HepG2 (cell line): ENCODE results near the gene GOT2. TPM values are rescaled to one million over a fixed set of nuclear protein-coding genes. Genes with fewer than 3 reads are reported as not detected.

Source experiments
- AHR ChIP-seq: IDR thresholded peaks from 2 replicates; pipeline ENCODE4 v1.6.1; 2018; ENCODE audit warnings: missing genetic modification reagents, missing compliant biosample characterization
- EEA1 ChIP-seq: sonication (generic); formaldehyde crosslinking; IDR thresholded peaks from 2 replicates; pipeline ENCODE4 v1.5.1; 2020; ENCODE audit warnings: mild to moderate bottlenecking, missing genetic modification reagents, borderline replicate concordance
- FLYWCH1 ChIP-seq: sonication (generic); formaldehyde crosslinking; IDR thresholded peaks from 2 replicates; pipeline ENCODE4 v1.8.1; 2023; ENCODE audit warnings: mild to moderate bottlenecking, missing genetic modification reagents
- FOXM1 ChIP-seq: sonication (generic); formaldehyde crosslinking; IDR thresholded peaks from 2 replicates; pipeline ENCODE4 v1.5.0; 2020; ENCODE audit warnings: missing genetic modification reagents
- HNRNPLL ChIP-seq: fragments of 200-400 bp; formaldehyde crosslinking; IDR thresholded peaks from 2 replicates; pipeline ENCODE4 v1.6.1; 2017; ENCODE audit warnings: mild to moderate bottlenecking, low read depth, low read length; ENCODE audit not compliant: poor library complexity, severe bottlenecking
- KDM5B ChIP-seq: sonication (generic); formaldehyde crosslinking; IDR thresholded peaks from 2 replicates; pipeline ENCODE4 v1.4.0; 2020; ENCODE audit warnings: missing genetic modification reagents, mild to moderate bottlenecking, borderline replicate concordance
- MZF1 ChIP-seq: sonication (generic); formaldehyde crosslinking; IDR thresholded peaks from 2 replicates; pipeline ENCODE4 v1.8.1; 2023; ENCODE audit warnings: mild to moderate bottlenecking, missing genetic modification reagents, borderline replicate concordance
- NFRKB ChIP-seq: fragments of 450-650 bp; IDR thresholded peaks from 2 replicates; pipeline ENCODE4 v1.6.1; 2017
- REXO4 ChIP-seq: sonication (generic); formaldehyde crosslinking; IDR thresholded peaks from 2 replicates; pipeline ENCODE4 v1.8.0; 2022; ENCODE audit warnings: missing genetic modification reagents, mild to moderate bottlenecking, borderline replicate concordance
- STAT5B ChIP-seq: sonication (generic); formaldehyde crosslinking; IDR thresholded peaks from 2 replicates; pipeline ENCODE4 v1.4.0; 2020; ENCODE audit warnings: missing genetic modification reagents
- ZNF34 ChIP-seq: sonication (generic); formaldehyde crosslinking; IDR thresholded peaks from 2 replicates; pipeline ENCODE4 v1.4.0; 2020; ENCODE audit warnings: mild to moderate bottlenecking, missing genetic modification reagents, borderline replicate concordance
- polyA plus RNA-seq, 8 experiments: library from polyadenylated mRNA; depleted of rRNA in 3 of 8; stranded (reverse) in 7 of 8; unstranded in 1 of 8; fragments of >200 nt; fragmentation: Illumina TruSeq in 4 of 8; extraction: Trizol in 4 of 8; gene quantifications; 2 replicates each; pipeline versions ENCODE4 v1.2.1 to v1.2.3, GENCODE V29; 2011 to 2016; ENCODE audit warnings: low read depth in 4 of 8, missing spikeins in 1 of 8, mixed read lengths in 1 of 8; ENCODE audit not compliant: insufficient read depth in 1 of 8
- total RNA-seq, 5 experiments: library from RNA; depleted of rRNA; stranded (reverse); fragments of >200 nt; fragmentation: Illumina TruSeq; extraction: Trizol; gene quantifications; 2 replicates each; pipeline ENCODE4 v1.2.3, GENCODE V29; 2016; ENCODE audit warnings: low read depth in 1 of 5
- TF ChIP-seq, protein P1 (sequence below), 2 experiments: sonication (generic) in 1 of 2; formaldehyde crosslinking in 1 of 2; IDR thresholded peaks; 2 replicates each; pipeline versions ENCODE4 v1.4.0 to v1.6.1; 2018 to 2020; ENCODE audit warnings: missing genetic modification reagents in 2 of 2, borderline replicate concordance in 1 of 2, low read depth in 1 of 2, mild to moderate bottlenecking in 1 of 2, missing biosample characterization in 1 of 2
- TF ChIP-seq, protein P2 (sequence below): sonication (generic); formaldehyde crosslinking; IDR thresholded peaks from 2 replicates; pipeline ENCODE4 v1.4.0; 2020; ENCODE audit warnings: missing genetic modification reagents, mild to moderate bottlenecking, borderline replicate concordance
- TF ChIP-seq, protein P3 (sequence below): IDR thresholded peaks from 2 replicates; pipeline ENCODE4 v1.6.1; 2016
- TF ChIP-seq, protein P4 (sequence below): sonication (generic); formaldehyde crosslinking; IDR thresholded peaks from 2 replicates; pipeline ENCODE4 v1.4.0; 2020; ENCODE audit warnings: missing genetic modification reagents
- TF ChIP-seq, protein P5 (sequence below): sonication (generic); formaldehyde crosslinking; IDR thresholded peaks from 2 replicates; pipeline ENCODE4 v1.4.0; 2020; ENCODE audit warnings: missing genetic modification reagents
- TF ChIP-seq, protein P6 (sequence below): sonication (generic); formaldehyde crosslinking; IDR thresholded peaks from 2 replicates; pipeline ENCODE4 v1.4.0; 2020; ENCODE audit warnings: missing genetic modification reagents

GOT2 gene
- total and polyA plus RNA-seq, 2 of the 13 experiments (the other 11 are each of a cell fraction or from before 2014, with no cell fraction given), result 32.6 to 121 TPM

DNA sequence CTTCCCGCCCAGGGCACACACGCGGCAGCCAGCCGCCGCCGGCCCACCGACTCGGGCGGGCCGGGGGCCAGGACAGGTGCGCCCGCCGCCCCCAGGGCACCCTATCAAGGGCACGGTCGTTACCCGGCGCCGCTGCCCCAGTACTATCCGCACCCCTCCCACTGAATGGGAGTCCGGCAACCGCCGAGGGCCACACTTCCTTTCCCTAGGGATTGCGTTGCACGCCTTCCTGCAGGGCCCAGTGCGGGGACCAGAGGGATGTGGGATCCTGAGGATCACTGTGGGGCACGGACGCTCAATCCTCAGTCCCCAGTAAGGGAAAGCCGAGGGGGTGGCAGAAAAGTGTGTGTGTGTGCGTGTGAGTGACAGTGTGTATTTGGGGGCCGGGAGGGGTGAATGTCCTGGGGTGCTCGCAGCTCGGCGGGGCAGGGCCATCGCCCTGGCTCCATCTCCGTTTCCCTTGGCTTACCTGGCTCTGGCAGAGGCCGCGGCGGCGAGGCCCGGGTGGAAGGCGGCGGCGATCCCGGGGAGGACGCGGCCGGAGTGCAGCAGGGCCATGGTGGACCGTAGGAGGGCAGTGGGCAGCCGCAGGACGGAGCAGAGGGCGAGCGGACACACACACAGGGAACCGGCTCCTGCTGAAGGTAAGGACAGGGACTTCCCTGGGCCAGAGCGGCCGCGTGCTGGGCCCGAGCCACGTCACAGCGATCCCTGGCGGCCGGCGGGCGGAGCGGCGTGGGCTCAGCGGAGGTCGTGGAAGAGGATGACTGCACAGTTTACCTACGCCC lies at the start of gene GOT2 (continued):
- TF ChIP-seq, protein P1, sequence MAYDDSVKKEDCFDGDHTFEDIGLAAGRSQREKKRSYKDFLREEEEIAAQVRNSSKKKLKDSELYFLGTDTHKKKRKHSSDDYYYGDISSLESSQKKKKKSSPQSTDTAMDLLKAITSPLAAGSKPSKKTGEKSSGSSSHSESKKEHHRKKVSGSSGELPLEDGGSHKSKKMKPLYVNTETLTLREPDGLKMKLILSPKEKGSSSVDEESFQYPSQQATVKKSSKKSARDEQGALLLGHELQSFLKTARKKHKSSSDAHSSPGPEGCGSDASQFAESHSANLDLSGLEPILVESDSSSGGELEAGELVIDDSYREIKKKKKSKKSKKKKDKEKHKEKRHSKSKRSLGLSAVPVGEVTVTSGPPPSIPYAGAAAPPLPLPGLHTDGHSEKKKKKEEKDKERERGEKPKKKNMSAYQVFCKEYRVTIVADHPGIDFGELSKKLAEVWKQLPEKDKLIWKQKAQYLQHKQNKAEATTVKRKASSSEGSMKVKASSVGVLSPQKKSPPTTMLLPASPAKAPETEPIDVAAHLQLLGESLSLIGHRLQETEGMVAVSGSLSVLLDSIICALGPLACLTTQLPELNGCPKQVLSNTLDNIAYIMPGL (CRISPR knock-in tag; IDR thresholded peaks at IDR 0.05; ENCODE audit: borderline replicate concordance in 1 of 2, low read depth in 1 of 2), result peak; percentile 100
- TF ChIP-seq, protein P2, sequence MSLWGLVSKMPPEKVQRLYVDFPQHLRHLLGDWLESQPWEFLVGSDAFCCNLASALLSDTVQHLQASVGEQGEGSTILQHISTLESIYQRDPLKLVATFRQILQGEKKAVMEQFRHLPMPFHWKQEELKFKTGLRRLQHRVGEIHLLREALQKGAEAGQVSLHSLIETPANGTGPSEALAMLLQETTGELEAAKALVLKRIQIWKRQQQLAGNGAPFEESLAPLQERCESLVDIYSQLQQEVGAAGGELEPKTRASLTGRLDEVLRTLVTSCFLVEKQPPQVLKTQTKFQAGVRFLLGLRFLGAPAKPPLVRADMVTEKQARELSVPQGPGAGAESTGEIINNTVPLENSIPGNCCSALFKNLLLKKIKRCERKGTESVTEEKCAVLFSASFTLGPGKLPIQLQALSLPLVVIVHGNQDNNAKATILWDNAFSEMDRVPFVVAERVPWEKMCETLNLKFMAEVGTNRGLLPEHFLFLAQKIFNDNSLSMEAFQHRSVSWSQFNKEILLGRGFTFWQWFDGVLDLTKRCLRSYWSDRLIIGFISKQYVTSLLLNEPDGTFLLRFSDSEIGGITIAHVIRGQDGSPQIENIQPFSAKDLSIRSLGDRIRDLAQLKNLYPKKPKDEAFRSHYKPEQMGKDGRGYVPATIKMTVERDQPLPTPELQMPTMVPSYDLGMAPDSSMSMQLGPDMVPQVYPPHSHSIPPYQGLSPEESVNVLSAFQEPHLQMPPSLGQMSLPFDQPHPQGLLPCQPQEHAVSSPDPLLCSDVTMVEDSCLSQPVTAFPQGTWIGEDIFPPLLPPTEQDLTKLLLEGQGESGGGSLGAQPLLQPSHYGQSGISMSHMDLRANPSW, result peak; percentile 66; the same call in 1 of the 2 replicates
- TF ChIP-seq, protein P3, sequence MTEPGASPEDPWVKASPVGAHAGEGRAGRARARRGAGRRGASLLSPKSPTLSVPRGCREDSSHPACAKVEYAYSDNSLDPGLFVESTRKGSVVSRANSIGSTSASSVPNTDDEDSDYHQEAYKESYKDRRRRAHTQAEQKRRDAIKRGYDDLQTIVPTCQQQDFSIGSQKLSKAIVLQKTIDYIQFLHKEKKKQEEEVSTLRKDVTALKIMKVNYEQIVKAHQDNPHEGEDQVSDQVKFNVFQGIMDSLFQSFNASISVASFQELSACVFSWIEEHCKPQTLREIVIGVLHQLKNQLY (CRISPR knock-in tag), result peak; percentile 5; the same call in 1 of the 2 replicates
- TF ChIP-seq NFRKB, result no peak
- TF ChIP-seq, protein P4, sequence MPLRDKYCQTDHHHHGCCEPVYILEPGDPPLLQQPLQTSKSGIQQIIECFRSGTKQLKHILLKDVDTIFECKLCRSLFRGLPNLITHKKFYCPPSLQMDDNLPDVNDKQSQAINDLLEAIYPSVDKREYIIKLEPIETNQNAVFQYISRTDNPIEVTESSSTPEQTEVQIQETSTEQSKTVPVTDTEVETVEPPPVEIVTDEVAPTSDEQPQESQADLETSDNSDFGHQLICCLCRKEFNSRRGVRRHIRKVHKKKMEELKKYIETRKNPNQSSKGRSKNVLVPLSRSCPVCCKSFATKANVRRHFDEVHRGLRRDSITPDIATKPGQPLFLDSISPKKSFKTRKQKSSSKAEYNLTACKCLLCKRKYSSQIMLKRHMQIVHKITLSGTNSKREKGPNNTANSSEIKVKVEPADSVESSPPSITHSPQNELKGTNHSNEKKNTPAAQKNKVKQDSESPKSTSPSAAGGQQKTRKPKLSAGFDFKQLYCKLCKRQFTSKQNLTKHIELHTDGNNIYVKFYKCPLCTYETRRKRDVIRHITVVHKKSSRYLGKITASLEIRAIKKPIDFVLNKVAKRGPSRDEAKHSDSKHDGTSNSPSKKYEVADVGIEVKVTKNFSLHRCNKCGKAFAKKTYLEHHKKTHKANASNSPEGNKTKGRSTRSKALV (CRISPR knock-in tag), result peak; percentile 81
- TF ChIP-seq EEA1, result no peak
- 0 out of 2 replicates have a peak, but pooled peaks have one; percentile 34 for TF ChIP-seq FOXM1 (CRISPR knock-in tag)
- peak; percentile 90; the same call in 1 of the 2 replicates for TF ChIP-seq KDM5B (CRISPR knock-in tag)
- peak; percentile 74 for TF ChIP-seq HNRNPLL
- TF ChIP-seq FLYWCH1 (CRISPR knock-in tag), result no peak; the same call in 1 of the 2 replicates
- peak; percentile 95 for TF ChIP-seq AHR
- no peak for TF ChIP-seq REXO4 (CRISPR knock-in tag)
- 0 out of 2 replicates have a peak, but pooled peaks have one; percentile 40 for TF ChIP-seq STAT5B (CRISPR knock-in tag)
- TF ChIP-seq, protein P5, sequence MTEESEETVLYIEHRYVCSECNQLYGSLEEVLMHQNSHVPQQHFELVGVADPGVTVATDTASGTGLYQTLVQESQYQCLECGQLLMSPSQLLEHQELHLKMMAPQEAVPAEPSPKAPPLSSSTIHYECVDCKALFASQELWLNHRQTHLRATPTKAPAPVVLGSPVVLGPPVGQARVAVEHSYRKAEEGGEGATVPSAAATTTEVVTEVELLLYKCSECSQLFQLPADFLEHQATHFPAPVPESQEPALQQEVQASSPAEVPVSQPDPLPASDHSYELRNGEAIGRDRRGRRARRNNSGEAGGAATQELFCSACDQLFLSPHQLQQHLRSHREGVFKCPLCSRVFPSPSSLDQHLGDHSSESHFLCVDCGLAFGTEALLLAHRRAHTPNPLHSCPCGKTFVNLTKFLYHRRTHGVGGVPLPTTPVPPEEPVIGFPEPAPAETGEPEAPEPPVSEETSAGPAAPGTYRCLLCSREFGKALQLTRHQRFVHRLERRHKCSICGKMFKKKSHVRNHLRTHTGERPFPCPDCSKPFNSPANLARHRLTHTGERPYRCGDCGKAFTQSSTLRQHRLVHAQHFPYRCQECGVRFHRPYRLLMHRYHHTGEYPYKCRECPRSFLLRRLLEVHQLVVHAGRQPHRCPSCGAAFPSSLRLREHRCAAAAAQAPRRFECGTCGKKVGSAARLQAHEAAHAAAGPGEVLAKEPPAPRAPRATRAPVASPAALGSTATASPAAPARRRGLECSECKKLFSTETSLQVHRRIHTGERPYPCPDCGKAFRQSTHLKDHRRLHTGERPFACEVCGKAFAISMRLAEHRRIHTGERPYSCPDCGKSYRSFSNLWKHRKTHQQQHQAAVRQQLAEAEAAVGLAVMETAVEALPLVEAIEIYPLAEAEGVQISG (CRISPR knock-in tag), result peak; percentile 100
- TF ChIP-seq, protein P6, sequence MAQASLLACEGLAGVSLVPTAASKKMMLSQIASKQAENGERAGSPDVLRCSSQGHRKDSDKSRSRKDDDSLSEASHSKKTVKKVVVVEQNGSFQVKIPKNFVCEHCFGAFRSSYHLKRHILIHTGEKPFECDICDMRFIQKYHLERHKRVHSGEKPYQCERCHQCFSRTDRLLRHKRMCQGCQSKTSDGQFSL, result peak; percentile 63
- peak; percentile 86 for TF ChIP-seq MZF1
- peak; percentile 30; the same call in 1 of the 2 replicates for TF ChIP-seq ZNF34
